Esophagus squamous epithelium (tissue), 4 donors: ENCODE results near the gene RTKN.

Experiments used
- CTCF ChIP-seq, 6 experiments: fragments of 450-650 bp in 4 of 6; fragments of 200-600 bp in 2 of 6; sonication (generic) in 2 of 6; IDR thresholded peaks; one replicate each; pipeline ENCODE4 v1.5.1; 2016 to 2019; ENCODE audit warnings: antibody characterized with exemption in 6 of 6, mild to moderate bottlenecking in 4 of 6, moderate library complexity in 4 of 6
- POLR2A ChIP-seq, 4 donors: fragments of 450-650 bp; IDR thresholded peaks; one replicate each; pipeline ENCODE4 v1.6.1; 2017; ENCODE audit warnings: antibody characterized with exemption in 4 of 4, mild to moderate bottlenecking in 4 of 4, moderate library complexity in 3 of 4

GRCh38 chr2:74383254-74383653 lies 58.5 kb downstream of the RTKN start:
- TF ChIP-seq POLR2A (IDR thresholded peaks at IDR 0.05) (no peak), CTCF (IDR thresholded peaks at IDR 0.05) (no peak)
